Hypothalamus (tissue), 51 donors: ENCODE data around the gene APBA2.
"Not testable (repeated sequence)": the region's sequence is repeated elsewhere in the genome, so short reads cannot be mapped to it uniquely, and the experiment has no call there.

Source experiments
- DNase-seq, 51 donors: peaks; one replicate each; lab custom pipeline; 2025; lab: John Stamatoyannopoulos, UW

The APBA2 gene

GRCh38 chr15:28993720-28994053 is 107.9 kb downstream of the APBA2 start:
- DNase-seq: peak in 1 of 51 donors; percentile 55

GRCh38 chr15:28994142-28994830 is 108.5 kb downstream of the APBA2 start:
- DNase-seq: peak in 2 of 51 donors; percentile 69 to 70

GRCh38 chr15:28994831-28995596 is 109.2 kb downstream of the APBA2 start:
- DNase-seq: peak in 28 of 51 donors; percentile 36 to 88 (median 59)

GRCh38 chr15:28995705-28996104 is 109.9 kb downstream of the APBA2 start:
- DNase-seq: peak in 2 of 51 donors; percentile 27 to 71

- peak in 1 of 51 donors; percentile 69 for DNase-seq
Observed at GRCh38 chr15:28996289-28996688, 110.5 kb downstream of the APBA2 start.

- no peak for DNase-seq
Observed at GRCh38 chr15:28996953-28997352, 111.2 kb downstream of the APBA2 start.

- DNase-seq: peak in 1 of 51 donors; percentile 56
Observed at GRCh38 chr15:28997791-28998190, 112.0 kb downstream of the APBA2 start.

- DNase-seq: no peak
Observed at GRCh38 chr15:28998511-28998910, 112.7 kb downstream of the APBA2 start.

- DNase-seq: no peak
Observed at GRCh38 chr15:29003191-29003839, 117.5 kb downstream of the APBA2 start.

GRCh38 chr15:29003840-29004233 is 118.1 kb downstream of the APBA2 start:
- no peak for DNase-seq

- DNase-seq: no peak
Observed at GRCh38 chr15:29005931-29006330, 120.2 kb downstream of the APBA2 start.

- DNase-seq: no peak
Observed at GRCh38 chr15:29008846-29009245, 123.1 kb downstream of the APBA2 start.

- DNase-seq: no peak
Observed at GRCh38 chr15:29012097-29012496, 126.3 kb downstream of the APBA2 start.

GRCh38 chr15:29014493-29014892 is 128.7 kb downstream of the APBA2 start:
- no peak for DNase-seq

- no peak for DNase-seq
Observed at GRCh38 chr15:29016518-29016917, 130.7 kb downstream of the APBA2 start.

GRCh38 chr15:29018120-29018805 is 132.5 kb downstream of the APBA2 start:
- DNase-seq: no peak

GRCh38 chr15:29018995-29019976 is 133.5 kb downstream of the APBA2 start:
- no peak for DNase-seq

GRCh38 chr15:29021857-29022256 is 136.1 kb downstream of the APBA2 start:
- DNase-seq: no peak

- DNase-seq: no peak
Observed at GRCh38 chr15:29024662-29025061, 138.9 kb downstream of the APBA2 start.

- DNase-seq: not testable (repeated sequence)
Observed at GRCh38 chr15:29025411-29025810, 139.6 kb downstream of the APBA2 start.
